ENCODE data around the gene CSTPP1. TPM values are rescaled to one million over a fixed set of nuclear protein-coding genes. Genes with fewer than 3 reads are reported as not detected.

Gene CSTPP1
- total RNA-seq, 1 experiment from 2014 or later = 88.3 TPM

DNA sequence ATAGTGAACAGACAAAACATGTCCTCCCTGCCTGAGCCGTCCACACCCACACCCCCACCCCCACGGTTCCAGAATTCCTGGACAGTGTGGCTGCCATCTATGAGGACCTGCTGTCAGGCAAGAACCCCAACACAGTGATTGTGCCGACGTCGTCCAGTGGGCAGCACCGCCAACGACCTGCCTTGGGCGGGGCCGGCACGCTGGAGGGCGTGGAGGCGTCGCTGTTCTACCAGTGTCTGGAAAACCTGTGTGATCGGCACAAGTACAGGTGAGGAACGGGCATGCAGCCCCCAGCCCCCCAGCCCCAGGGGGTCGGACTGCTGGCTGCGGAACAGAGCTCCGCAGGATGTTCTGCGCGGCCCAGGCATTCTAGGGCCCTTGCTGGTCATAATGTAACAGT is 220.4 kb downstream of the CSTPP1 start:
- CTCF ChIA-PET = no interaction called here
- Histone ChIP-seq H3K9me3 (ENCODE audit: insufficient read depth, low read depth) (no peaks in the 10 kb centered on the region), H3K79me2 (ENCODE audit: low read depth) (no peaks in the 10 kb centered on the region), H3K4me2 (no peak overlapping the region), H3K9me2 (ENCODE audit: insufficient read depth) (no peaks in the 10 kb centered on the region), H3K4me1 (replicated peaks; ENCODE audit: insufficient read depth) (no peaks in the 10 kb centered on the region), H4K20me1 (ENCODE audit: insufficient read depth) (peaks cover 7% of the 10 kb centered on the region), H2AFZ (no peak overlapping the region), H3K27ac (no peak overlapping the region), H3K27me3 (ENCODE audit: insufficient read depth, low read depth) (no peaks in the 10 kb centered on the region), H3K4me3 (no peak overlapping the region), H3K36me3 (ENCODE audit: low read depth) (no peaks in the 10 kb centered on the region), H3F3A (ENCODE audit: insufficient read depth, low read depth) (peaks cover 24% of the 10 kb centered on the region; the same call in 1 of the 2 replicates)
- no TSS peak for BruUV-seq (replicated peaks)
- DNase-seq = peak in 1 of 2 experiments; percentile 32
- POLR2A ChIA-PET (ENCODE audit: unreplicated experiment) = no interaction called here
- intact Hi-C loops (cut with micrococcal nuclease; ENCODE audit: unreplicated experiment) = no loop called here
- TF ChIP-seq, protein P1, sequence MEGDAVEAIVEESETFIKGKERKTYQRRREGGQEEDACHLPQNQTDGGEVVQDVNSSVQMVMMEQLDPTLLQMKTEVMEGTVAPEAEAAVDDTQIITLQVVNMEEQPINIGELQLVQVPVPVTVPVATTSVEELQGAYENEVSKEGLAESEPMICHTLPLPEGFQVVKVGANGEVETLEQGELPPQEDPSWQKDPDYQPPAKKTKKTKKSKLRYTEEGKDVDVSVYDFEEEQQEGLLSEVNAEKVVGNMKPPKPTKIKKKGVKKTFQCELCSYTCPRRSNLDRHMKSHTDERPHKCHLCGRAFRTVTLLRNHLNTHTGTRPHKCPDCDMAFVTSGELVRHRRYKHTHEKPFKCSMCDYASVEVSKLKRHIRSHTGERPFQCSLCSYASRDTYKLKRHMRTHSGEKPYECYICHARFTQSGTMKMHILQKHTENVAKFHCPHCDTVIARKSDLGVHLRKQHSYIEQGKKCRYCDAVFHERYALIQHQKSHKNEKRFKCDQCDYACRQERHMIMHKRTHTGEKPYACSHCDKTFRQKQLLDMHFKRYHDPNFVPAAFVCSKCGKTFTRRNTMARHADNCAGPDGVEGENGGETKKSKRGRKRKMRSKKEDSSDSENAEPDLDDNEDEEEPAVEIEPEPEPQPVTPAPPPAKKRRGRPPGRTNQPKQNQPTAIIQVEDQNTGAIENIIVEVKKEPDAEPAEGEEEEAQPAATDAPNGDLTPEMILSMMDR (conservative IDR thresholded peaks at IDR 0.05) = no peak
- no peak for TF ChIP-seq EZH2 (IDR thresholded peaks at IDR 0.05; ENCODE audit: low read depth)

DNA sequence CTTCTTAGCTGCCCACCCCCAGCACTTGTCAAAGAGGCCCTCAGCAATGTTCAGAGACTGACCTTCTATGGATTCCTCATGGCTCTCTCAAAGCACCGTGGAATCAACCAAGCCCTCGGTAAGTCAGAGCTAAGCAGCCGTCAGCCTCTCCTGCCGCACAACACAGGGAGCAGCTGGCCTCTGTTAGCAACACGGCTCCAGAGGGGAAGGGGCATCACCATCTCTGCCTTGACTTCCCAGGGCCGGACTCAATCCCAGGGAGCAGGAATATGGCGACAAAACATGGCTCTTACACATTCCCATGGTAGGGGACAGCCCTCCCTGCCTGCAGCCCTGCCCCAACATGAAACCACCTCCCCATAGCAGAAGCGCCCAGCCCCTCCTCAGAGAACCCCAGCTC is 221.2 kb downstream of the CSTPP1 start:
- H3K79me2 ChIP-seq (ENCODE audit: low read depth) = no peaks in the 10 kb centered on the region
- no peaks in the 10 kb centered on the region for H3K4me1 ChIP-seq (replicated peaks; ENCODE audit: insufficient read depth)
- no peaks in the 10 kb centered on the region for H3K36me3 ChIP-seq (ENCODE audit: low read depth)
- H3K27me3 ChIP-seq (ENCODE audit: insufficient read depth, low read depth) = no peaks in the 10 kb centered on the region
- H3K4me3 ChIP-seq = no peak overlapping the region
- H2AFZ ChIP-seq = no peak overlapping the region
- ChIA-PET POLR2A (ENCODE audit: unreplicated experiment) (interaction anchor here (0.6 kb wide), 2 partner anchors 212 to 914 kb away, joined by 3 to 7 read pairs; no protein-coding TSS in a partner anchor), CTCF (interaction anchor here (0.6 kb wide), 1 partner anchor 147 kb away, joined by 3 read pairs; no protein-coding TSS in a partner anchor)
- H3F3A ChIP-seq (ENCODE audit: insufficient read depth, low read depth) = peaks cover 23% of the 10 kb centered on the region; the same call in 1 of the 2 replicates
- no peaks in the 10 kb centered on the region for H3K9me3 ChIP-seq (ENCODE audit: insufficient read depth, low read depth)
- TF ChIP-seq, protein P1 (conservative IDR thresholded peaks at IDR 0.05) = no peak
- TF ChIP-seq EZH2 (IDR thresholded peaks at IDR 0.05; ENCODE audit: low read depth) = no peak
- H3K4me2 ChIP-seq = no peak overlapping the region
- DNase-seq = peak in 1 of 2 experiments; percentile 31
- no TSS peak for BruUV-seq (replicated peaks)
- H4K20me1 ChIP-seq (ENCODE audit: insufficient read depth) = peaks cover 8% of the 10 kb centered on the region
- no peaks in the 10 kb centered on the region for H3K9me2 ChIP-seq (ENCODE audit: insufficient read depth)
- intact Hi-C loops (cut with micrococcal nuclease; ENCODE audit: unreplicated experiment) = no loop called here
- H3K27ac ChIP-seq = no peak overlapping the region

DNA sequence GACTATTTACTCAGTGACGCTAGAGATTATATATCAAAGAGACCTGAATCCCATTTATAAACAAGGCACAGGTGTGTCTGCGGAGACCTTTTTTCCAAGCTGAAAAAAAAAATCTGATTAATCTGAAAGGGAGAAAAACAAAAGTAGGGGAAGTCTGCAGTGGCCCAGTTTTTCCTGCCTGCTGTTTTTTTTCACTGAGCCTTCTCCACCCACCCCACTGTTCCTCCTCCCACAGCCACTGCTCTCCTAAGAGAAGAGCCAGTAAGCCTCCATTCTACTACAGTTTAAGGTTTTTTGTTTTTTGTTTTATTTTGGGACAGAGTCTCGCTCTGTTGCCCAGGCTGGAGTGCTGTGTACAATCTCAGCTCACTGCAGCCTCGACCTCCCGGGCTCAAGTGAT is 221.7 kb downstream of the CSTPP1 start:
- Histone ChIP-seq H3K4me3 (no peak overlapping the region), H3K9me2 (ENCODE audit: insufficient read depth) (no peaks in the 10 kb centered on the region), H3K36me3 (ENCODE audit: low read depth) (no peaks in the 10 kb centered on the region), H3K4me2 (no peak overlapping the region), H3K27me3 (ENCODE audit: insufficient read depth, low read depth) (no peaks in the 10 kb centered on the region), H2AFZ (no peak overlapping the region), H3K27ac (no peak overlapping the region), H3K4me1 (replicated peaks; ENCODE audit: insufficient read depth) (no peaks in the 10 kb centered on the region), H3F3A (ENCODE audit: insufficient read depth, low read depth) (peaks cover 23% of the 10 kb centered on the region; the same call in 1 of the 2 replicates), H3K9me3 (ENCODE audit: insufficient read depth, low read depth) (no peaks in the 10 kb centered on the region), H3K79me2 (ENCODE audit: low read depth) (no peaks in the 10 kb centered on the region), H4K20me1 (ENCODE audit: insufficient read depth) (peaks cover 8% of the 10 kb centered on the region)
- no peak for DNase-seq
- intact Hi-C loops (cut with micrococcal nuclease; ENCODE audit: unreplicated experiment) = no loop called here
- TF ChIP-seq, protein P1 (conservative IDR thresholded peaks at IDR 0.05) = no peak
- TF ChIP-seq EZH2 (IDR thresholded peaks at IDR 0.05; ENCODE audit: low read depth) = no peak
- ChIA-PET POLR2A (ENCODE audit: unreplicated experiment) (interaction anchor here (0.6 kb wide), 2 partner anchors 211 to 914 kb away, joined by 3 to 7 read pairs; no protein-coding TSS in a partner anchor), CTCF (interaction anchor here (0.6 kb wide), 1 partner anchor 148 kb away, joined by 3 read pairs; no protein-coding TSS in a partner anchor)
- BruUV-seq (replicated peaks) = no TSS peak
